ENCODE results near the gene GRIA1. TPM values are rescaled to one million over a fixed set of nuclear protein-coding genes. Genes with fewer than 3 reads are reported as not detected.

The GRIA1 gene
- total RNA-seq, 1 experiment from 2014 or later, result 0.81 TPM

DNA sequence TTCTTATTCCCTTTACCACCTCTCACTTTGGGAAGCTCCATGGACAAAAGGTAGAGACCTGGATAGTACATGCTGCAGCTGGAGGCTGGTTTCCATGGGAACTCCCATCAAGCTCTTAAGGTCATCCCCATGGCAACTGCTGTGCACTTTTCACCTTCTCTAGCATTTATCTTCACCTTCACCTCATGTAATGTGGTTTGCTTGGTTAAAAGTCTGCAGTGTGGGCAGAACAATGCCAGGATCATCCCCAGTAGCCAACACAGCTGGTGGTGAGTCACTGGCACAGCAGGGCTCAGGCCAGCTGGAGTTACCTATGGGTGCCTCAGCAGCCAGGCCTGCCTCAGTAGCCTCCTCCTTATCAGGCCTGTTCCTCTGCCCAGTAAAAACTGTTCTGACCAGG lies 210.5 kb downstream of the GRIA1 start (continued):
- TF ChIP-seq, protein P1, sequence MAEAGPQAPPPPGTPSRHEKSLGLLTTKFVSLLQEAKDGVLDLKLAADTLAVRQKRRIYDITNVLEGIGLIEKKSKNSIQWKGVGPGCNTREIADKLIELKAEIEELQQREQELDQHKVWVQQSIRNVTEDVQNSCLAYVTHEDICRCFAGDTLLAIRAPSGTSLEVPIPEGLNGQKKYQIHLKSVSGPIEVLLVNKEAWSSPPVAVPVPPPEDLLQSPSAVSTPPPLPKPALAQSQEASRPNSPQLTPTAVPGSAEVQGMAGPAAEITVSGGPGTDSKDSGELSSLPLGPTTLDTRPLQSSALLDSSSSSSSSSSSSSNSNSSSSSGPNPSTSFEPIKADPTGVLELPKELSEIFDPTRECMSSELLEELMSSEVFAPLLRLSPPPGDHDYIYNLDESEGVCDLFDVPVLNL (CRISPR knock-in tag; IDR thresholded peaks at IDR 0.05; ENCODE audit: borderline replicate concordance, low read depth), result no peak
- TF ChIP-seq ZNF317 (CRISPR knock-in tag; IDR thresholded peaks at IDR 0.05; ENCODE audit: borderline replicate concordance, low read depth), result no peak

DNA sequence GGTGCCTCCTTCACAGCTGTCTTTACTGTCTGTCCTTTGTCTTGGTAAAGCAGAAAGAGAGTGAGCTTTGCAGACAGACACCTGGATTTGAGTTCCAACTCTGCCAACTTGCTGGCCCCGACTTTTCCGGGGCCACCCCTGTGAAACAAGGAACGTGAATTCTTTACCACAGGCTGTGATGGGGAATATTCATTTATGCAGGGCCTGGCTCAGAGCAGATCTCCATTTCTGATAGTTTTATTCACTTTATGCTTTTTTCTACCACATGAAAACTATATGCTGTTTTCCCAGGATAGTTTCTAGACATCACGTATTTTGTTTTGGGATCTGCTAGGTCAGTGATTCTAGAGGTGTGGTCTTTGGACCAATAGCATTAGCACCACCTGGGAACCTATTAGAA lies 211.8 kb downstream of the GRIA1 start:
- no peak for DNase-seq (ENCODE audit: low spot score)
- Mint-ChIP-seq H3K9me3 (no peaks in the 10 kb centered on the region), H3K4me3 (no peak overlapping the region), H3K4me1 (peaks cover 16% of the 10 kb centered on the region), H3K27me3 (ENCODE audit: low read depth) (no peaks in the 10 kb centered on the region), H3K27ac (no peak overlapping the region), H3K36me3 (no peaks in the 10 kb centered on the region)
- no peak for ATAC-seq
- TF ChIP-seq NR2C2 (CRISPR knock-in tag; IDR thresholded peaks at IDR 0.05) (no peak), KAT7 (CRISPR knock-in tag; IDR thresholded peaks at IDR 0.05; ENCODE audit: borderline replicate concordance) (no peak), ZNF396 (CRISPR knock-in tag; IDR thresholded peaks at IDR 0.05; ENCODE audit: borderline replicate concordance) (no peak), ATF1 (CRISPR knock-in tag; IDR thresholded peaks at IDR 0.05) (no peak), ZNF423 (CRISPR knock-in tag; IDR thresholded peaks at IDR 0.05) (no peak), RELA (CRISPR knock-in tag; IDR thresholded peaks at IDR 0.05; ENCODE audit: borderline replicate concordance) (no peak), IRF2 (CRISPR knock-in tag; IDR thresholded peaks at IDR 0.05; ENCODE audit: borderline replicate concordance, low read depth) (no peak), ZNF317 (CRISPR knock-in tag; IDR thresholded peaks at IDR 0.05; ENCODE audit: borderline replicate concordance, low read depth) (no peak)
- TF ChIP-seq, protein P2, sequence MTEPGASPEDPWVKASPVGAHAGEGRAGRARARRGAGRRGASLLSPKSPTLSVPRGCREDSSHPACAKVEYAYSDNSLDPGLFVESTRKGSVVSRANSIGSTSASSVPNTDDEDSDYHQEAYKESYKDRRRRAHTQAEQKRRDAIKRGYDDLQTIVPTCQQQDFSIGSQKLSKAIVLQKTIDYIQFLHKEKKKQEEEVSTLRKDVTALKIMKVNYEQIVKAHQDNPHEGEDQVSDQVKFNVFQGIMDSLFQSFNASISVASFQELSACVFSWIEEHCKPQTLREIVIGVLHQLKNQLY (CRISPR knock-in tag; IDR thresholded peaks at IDR 0.05), result no peak
- TF ChIP-seq, protein P3, sequence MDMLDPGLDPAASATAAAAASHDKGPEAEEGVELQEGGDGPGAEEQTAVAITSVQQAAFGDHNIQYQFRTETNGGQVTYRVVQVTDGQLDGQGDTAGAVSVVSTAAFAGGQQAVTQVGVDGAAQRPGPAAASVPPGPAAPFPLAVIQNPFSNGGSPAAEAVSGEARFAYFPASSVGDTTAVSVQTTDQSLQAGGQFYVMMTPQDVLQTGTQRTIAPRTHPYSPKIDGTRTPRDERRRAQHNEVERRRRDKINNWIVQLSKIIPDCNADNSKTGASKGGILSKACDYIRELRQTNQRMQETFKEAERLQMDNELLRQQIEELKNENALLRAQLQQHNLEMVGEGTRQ (CRISPR knock-in tag; IDR thresholded peaks at IDR 0.05), result no peak
- TF ChIP-seq, protein P4, sequence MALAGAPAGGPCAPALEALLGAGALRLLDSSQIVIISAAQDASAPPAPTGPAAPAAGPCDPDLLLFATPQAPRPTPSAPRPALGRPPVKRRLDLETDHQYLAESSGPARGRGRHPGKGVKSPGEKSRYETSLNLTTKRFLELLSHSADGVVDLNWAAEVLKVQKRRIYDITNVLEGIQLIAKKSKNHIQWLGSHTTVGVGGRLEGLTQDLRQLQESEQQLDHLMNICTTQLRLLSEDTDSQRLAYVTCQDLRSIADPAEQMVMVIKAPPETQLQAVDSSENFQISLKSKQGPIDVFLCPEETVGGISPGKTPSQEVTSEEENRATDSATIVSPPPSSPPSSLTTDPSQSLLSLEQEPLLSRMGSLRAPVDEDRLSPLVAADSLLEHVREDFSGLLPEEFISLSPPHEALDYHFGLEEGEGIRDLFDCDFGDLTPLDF (CRISPR knock-in tag; IDR thresholded peaks at IDR 0.05), result no peak
- TF ChIP-seq, protein P5, sequence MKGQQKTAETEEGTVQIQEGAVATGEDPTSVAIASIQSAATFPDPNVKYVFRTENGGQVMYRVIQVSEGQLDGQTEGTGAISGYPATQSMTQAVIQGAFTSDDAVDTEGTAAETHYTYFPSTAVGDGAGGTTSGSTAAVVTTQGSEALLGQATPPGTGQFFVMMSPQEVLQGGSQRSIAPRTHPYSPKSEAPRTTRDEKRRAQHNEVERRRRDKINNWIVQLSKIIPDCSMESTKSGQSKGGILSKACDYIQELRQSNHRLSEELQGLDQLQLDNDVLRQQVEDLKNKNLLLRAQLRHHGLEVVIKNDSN (CRISPR knock-in tag; IDR thresholded peaks at IDR 0.05), result no peak
- TF ChIP-seq, protein P6, sequence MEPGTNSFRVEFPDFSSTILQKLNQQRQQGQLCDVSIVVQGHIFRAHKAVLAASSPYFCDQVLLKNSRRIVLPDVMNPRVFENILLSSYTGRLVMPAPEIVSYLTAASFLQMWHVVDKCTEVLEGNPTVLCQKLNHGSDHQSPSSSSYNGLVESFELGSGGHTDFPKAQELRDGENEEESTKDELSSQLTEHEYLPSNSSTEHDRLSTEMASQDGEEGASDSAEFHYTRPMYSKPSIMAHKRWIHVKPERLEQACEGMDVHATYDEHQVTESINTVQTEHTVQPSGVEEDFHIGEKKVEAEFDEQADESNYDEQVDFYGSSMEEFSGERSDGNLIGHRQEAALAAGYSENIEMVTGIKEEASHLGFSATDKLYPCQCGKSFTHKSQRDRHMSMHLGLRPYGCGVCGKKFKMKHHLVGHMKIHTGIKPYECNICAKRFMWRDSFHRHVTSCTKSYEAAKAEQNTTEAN (CRISPR knock-in tag; IDR thresholded peaks at IDR 0.05), result no peak
- ChIA-PET CTCF (no interaction called here), POLR2A (no interaction called here)

DNA sequence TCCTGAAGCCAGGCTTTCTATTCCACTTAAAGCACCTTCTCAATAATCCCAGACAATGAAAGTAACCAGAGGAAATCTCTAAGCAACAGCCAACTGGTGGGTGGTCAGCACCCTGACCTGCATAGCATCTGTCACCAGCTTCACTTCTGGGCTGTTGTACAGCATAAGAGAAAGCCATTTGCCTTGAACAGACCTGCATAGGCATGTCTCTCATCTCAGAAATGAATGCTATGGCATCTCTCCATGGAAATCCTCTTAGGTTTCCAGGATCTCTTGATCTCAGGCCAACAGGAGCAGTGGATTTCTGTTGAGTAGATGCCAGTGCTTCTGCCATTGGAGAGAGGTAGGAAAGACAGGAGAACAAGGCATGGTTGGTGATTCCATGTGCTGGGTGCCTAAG lies 213.6 kb downstream of the GRIA1 start:
- Mint-ChIP-seq H3K4me1 (peaks cover 16% of the 10 kb centered on the region), H3K4me3 (no peak overlapping the region), H3K36me3 (no peaks in the 10 kb centered on the region), H3K27me3 (ENCODE audit: low read depth) (no peaks in the 10 kb centered on the region), H3K27ac (no peak overlapping the region), H3K9me3 (no peaks in the 10 kb centered on the region)
- DNase-seq (ENCODE audit: low spot score) (no peak), ATAC-seq (no peak)
- ChIA-PET CTCF (no interaction called here), POLR2A (no interaction called here)
- TF ChIP-seq RELA (CRISPR knock-in tag; IDR thresholded peaks at IDR 0.05; ENCODE audit: borderline replicate concordance), result no peak
- no peak for TF ChIP-seq SMAD4 (CRISPR knock-in tag; IDR thresholded peaks at IDR 0.05)
- no peak for TF ChIP-seq NFYB (CRISPR knock-in tag; conservative IDR thresholded peaks at IDR 0.05; ENCODE audit: low read depth)
- TF ChIP-seq GABPB1 (CRISPR knock-in tag; IDR thresholded peaks at IDR 0.05), result no peak
- TF ChIP-seq ZNF121 (CRISPR knock-in tag; IDR thresholded peaks at IDR 0.05), result no peak
- no peak for TF ChIP-seq GTF2I (CRISPR knock-in tag; conservative IDR thresholded peaks at IDR 0.05)
- TF ChIP-seq, protein P1 (CRISPR knock-in tag; IDR thresholded peaks at IDR 0.05; ENCODE audit: borderline replicate concordance, low read depth), result no peak
- no peak for TF ChIP-seq NFE2L1 (CRISPR knock-in tag; IDR thresholded peaks at IDR 0.05)
- TF ChIP-seq TEAD4 (CRISPR knock-in tag; IDR thresholded peaks at IDR 0.05), result no peak
- TF ChIP-seq, protein P7, sequence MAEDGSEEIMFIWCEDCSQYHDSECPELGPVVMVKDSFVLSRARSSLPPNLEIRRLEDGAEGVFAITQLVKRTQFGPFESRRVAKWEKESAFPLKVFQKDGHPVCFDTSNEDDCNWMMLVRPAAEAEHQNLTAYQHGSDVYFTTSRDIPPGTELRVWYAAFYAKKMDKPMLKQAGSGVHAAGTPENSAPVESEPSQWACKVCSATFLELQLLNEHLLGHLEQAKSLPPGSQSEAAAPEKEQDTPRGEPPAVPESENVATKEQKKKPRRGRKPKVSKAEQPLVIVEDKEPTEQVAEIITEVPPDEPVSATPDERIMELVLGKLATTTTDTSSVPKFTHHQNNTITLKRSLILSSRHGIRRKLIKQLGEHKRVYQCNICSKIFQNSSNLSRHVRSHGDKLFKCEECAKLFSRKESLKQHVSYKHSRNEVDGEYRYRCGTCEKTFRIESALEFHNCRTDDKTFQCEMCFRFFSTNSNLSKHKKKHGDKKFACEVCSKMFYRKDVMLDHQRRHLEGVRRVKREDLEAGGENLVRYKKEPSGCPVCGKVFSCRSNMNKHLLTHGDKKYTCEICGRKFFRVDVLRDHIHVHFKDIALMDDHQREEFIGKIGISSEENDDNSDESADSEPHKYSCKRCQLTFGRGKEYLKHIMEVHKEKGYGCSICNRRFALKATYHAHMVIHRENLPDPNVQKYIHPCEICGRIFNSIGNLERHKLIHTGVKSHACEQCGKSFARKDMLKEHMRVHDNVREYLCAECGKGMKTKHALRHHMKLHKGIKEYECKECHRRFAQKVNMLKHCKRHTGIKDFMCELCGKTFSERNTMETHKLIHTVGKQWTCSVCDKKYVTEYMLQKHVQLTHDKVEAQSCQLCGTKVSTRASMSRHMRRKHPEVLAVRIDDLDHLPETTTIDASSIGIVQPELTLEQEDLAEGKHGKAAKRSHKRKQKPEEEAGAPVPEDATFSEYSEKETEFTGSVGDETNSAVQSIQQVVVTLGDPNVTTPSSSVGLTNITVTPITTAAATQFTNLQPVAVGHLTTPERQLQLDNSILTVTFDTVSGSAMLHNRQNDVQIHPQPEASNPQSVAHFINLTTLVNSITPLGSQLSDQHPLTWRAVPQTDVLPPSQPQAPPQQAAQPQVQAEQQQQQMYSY (CRISPR knock-in tag; IDR thresholded peaks at IDR 0.05), result no peak
- TF ChIP-seq, protein P2 (CRISPR knock-in tag; IDR thresholded peaks at IDR 0.05), result no peak

All from WTC11 (cell line).